Glomerular visceral epithelial cell (primary cell): ENCODE results near the gene MUTYH.
A peak's percentile ranks its signal among the peaks of the same experiment; 100 is the strongest.
"Not testable (repeated sequence)": the region's sequence is repeated elsewhere in the genome, so short reads cannot be mapped to it uniquely, and the experiment has no call there.

Experiments
- DNase-seq: peaks from one replicate; pipeline ENCODE4 v3.0.0-alpha.2; 2016; ENCODE audit errors: extremely low spot score

Gene MUTYH

GRCh38 chr1:45339789-45340558, at the start of gene MUTYH, which contains the start of gene TOE1:
TSS of gene MUTYH (minus strand) at chr1:45340440. CDS start at chr1:45334505, 5,935 bp downstream.
TSS of gene TOE1 (plus strand) at chr1:45340170. CDS start at chr1:45340253, 83 bp downstream.
- peak; percentile 95 for DNase-seq

- DNase-seq: no peak
Observed at GRCh38 chr1:45386219-45386618, 46.0 kb upstream of the MUTYH start.

GRCh38 chr1:45385302-45385701, 45.1 kb upstream of the MUTYH start:
- DNase-seq: no peak

- DNase-seq: not testable (repeated sequence)
Observed at GRCh38 chr1:45384213-45384612, 44.0 kb upstream of the MUTYH start.

- no peak for DNase-seq
Observed at GRCh38 chr1:45383191-45383590, 43.0 kb upstream of the MUTYH start.

- no peak for DNase-seq
Observed at GRCh38 chr1:45381243-45381642, 41.0 kb upstream of the MUTYH start.

- no peak for DNase-seq
Observed at GRCh38 chr1:45380730-45381129, 40.5 kb upstream of the MUTYH start.

- no peak for DNase-seq
Observed at GRCh38 chr1:45380125-45380524, 39.9 kb upstream of the MUTYH start.

GRCh38 chr1:45379524-45379923, 39.3 kb upstream of the MUTYH start:
- DNase-seq: no peak

- DNase-seq: no peak
Observed at GRCh38 chr1:45378184-45378583, 37.9 kb upstream of the MUTYH start.

GRCh38 chr1:45375104-45376090, 35.2 kb upstream of the MUTYH start:
- no peak for DNase-seq

GRCh38 chr1:45373573-45373972, 33.3 kb upstream of the MUTYH start:
- no peak for DNase-seq

GRCh38 chr1:45370575-45370974, 30.3 kb upstream of the MUTYH start:
- no peak for DNase-seq

GRCh38 chr1:45365051-45365450, 24.8 kb upstream of the MUTYH start:
- no peak for DNase-seq

- no peak for DNase-seq
Observed at GRCh38 chr1:45364294-45364693, 24.1 kb upstream of the MUTYH start.

- DNase-seq: not testable (repeated sequence)
Observed at GRCh38 chr1:45360981-45361380, 20.7 kb upstream of the MUTYH start.

GRCh38 chr1:45359882-45360513, 19.8 kb upstream of the MUTYH start:
- DNase-seq: peak; percentile 55

GRCh38 chr1:45356186-45356585, 15.9 kb upstream of the MUTYH start:
- DNase-seq: no peak

GRCh38 chr1:45355683-45356082, 15.4 kb upstream of the MUTYH start:
- no peak for DNase-seq

- no peak for DNase-seq
Observed at GRCh38 chr1:45354838-45355237, 14.6 kb upstream of the MUTYH start.

- no peak for DNase-seq
Observed at GRCh38 chr1:45353685-45354084, 13.4 kb upstream of the MUTYH start.

- no peak for DNase-seq
Observed at GRCh38 chr1:45351508-45351907, 11.3 kb upstream of the MUTYH start.
